Measurements from ENCODE around the gene KLHL35.

DNA sequence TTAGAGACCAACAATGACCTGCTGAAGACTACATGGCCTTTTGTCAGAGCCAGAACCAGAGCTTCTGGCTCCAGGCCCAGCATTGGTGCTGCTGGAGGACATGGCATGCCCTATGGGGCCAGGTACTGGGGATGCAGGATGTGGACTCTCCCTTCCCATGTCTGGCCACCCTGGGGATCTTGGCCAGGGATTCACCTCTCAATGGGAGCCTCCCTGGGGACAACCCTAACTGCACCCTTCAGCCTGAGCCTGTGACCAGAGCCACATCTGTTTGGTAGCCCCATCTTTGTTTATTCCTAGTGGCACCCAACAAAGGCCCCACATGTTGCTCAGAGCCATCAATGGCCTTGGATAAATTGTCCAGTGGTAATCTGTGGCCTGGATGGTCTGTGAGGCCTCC, 5.8 kb downstream of the KLHL35 start:
- TF ChIP-seq, protein P1, sequence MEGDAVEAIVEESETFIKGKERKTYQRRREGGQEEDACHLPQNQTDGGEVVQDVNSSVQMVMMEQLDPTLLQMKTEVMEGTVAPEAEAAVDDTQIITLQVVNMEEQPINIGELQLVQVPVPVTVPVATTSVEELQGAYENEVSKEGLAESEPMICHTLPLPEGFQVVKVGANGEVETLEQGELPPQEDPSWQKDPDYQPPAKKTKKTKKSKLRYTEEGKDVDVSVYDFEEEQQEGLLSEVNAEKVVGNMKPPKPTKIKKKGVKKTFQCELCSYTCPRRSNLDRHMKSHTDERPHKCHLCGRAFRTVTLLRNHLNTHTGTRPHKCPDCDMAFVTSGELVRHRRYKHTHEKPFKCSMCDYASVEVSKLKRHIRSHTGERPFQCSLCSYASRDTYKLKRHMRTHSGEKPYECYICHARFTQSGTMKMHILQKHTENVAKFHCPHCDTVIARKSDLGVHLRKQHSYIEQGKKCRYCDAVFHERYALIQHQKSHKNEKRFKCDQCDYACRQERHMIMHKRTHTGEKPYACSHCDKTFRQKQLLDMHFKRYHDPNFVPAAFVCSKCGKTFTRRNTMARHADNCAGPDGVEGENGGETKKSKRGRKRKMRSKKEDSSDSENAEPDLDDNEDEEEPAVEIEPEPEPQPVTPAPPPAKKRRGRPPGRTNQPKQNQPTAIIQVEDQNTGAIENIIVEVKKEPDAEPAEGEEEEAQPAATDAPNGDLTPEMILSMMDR (IDR thresholded peaks at IDR 0.05), result no peak
- no peak for TF ChIP-seq EP300 (IDR thresholded peaks at IDR 0.05)
